Endothelial cell of umbilical vein (primary cell): ENCODE measurements around the gene SLC6A20. TPM values are rescaled to one million over a fixed set of nuclear protein-coding genes. Genes with fewer than 3 reads are reported as not detected.

ENCODE experiments used
- BruUV-seq: library from RNA; stranded (reverse); fragments of 400-500 nt; replicated peaks from 2 replicates; lab custom pipeline; 2021; lab: Mats Ljungman, UMichigan
- CTCF ChIA-PET: fragments of 300-600, 350-600 bp; sonication (Branson Sonifier 250); formaldehyde crosslinking; loops from one replicate; lab custom pipeline; 2021; ENCODE audit warnings: antibody characterized with exemption, inconsistent platforms; lab: Charles Lee
- POLR2A ChIA-PET: fragments of 300-600, 350-600 bp; sonication (Branson Sonifier 250); formaldehyde crosslinking; loops from one replicate; lab custom pipeline; 2021; ENCODE audit warnings: antibody characterized with exemption, inconsistent platforms; lab: Charles Lee
- DNase-seq: peaks from one replicate; pipeline ENCODE4 v3.0.0-alpha.2; 2011; ENCODE audit warnings: low read depth, low spot score
- FAIRE-seq: peaks from 2 replicates; lab custom pipeline; 2011; peaks lifted over from hg19 to GRCh38; lab: Jason Lieb, UNC
- H2AFZ ChIP-seq: 2 replicates; pipeline ENCODE4 v1.6.0; 2012; ENCODE audit warnings: low read depth, low read length, control low read depth, inconsistent platforms
- H3K27ac ChIP-seq: 2 replicates; pipeline ENCODE4 v1.5.1; 2011; ENCODE audit warnings: low read depth, mild to moderate bottlenecking, control low read depth, low read length, moderate library complexity; ENCODE audit not compliant: insufficient read depth
- H3K27me3 ChIP-seq, 2 experiments: 2 replicates each; pipeline versions ENCODE4 v1.6.0 to v1.6.1; 2011; ENCODE audit warnings: low read length in 2 of 2, mixed read lengths in 1 of 2; ENCODE audit not compliant: control insufficient read depth in 2 of 2, insufficient read depth in 2 of 2
- H3K36me3 ChIP-seq, 2 experiments: 2 replicates in 1 of 2; 3 replicates in 1 of 2; pipeline ENCODE4 v1.5.1; 2011; ENCODE audit warnings: low read length in 2 of 2, mild to moderate bottlenecking in 1 of 2, moderate library complexity in 1 of 2; ENCODE audit not compliant: control insufficient read depth in 2 of 2, insufficient read depth in 2 of 2; ENCODE audit errors: extremely low read depth in 1 of 2
- H3K4me1 ChIP-seq: 3 replicates; pipeline ENCODE4 v1.5.1; 2011; ENCODE audit warnings: mild to moderate bottlenecking, low read length; ENCODE audit not compliant: control insufficient read depth, insufficient read depth; ENCODE audit errors: extremely low read depth
- H3K4me2 ChIP-seq: 2 replicates; pipeline ENCODE4 v1.6.1; 2011; ENCODE audit warnings: low read length, control low read depth, mixed read lengths; ENCODE audit not compliant: insufficient read depth
- H3K4me3 ChIP-seq, 3 experiments: fragments of 200-600 bp in 1 of 3; sonication (generic), shearing (Covaris generic) in 1 of 3; replicated peaks in 1 of 3; 2 replicates each; pipeline ENCODE4 v1.5.1; 2011 to 2016; ENCODE audit warnings: control low read depth in 3 of 3, low read length in 3 of 3, mild to moderate bottlenecking in 2 of 3, inconsistent platforms in 1 of 3, low read depth in 1 of 3, moderate library complexity in 1 of 3; ENCODE audit not compliant: insufficient read depth in 1 of 3
- H3K79me2 ChIP-seq: 2 replicates; pipeline ENCODE4 v1.6.0; 2012; ENCODE audit warnings: low read length, inconsistent platforms; ENCODE audit not compliant: control insufficient read depth, insufficient read depth
- H3K9ac ChIP-seq: replicated peaks from 2 replicates; pipeline ENCODE3; 2011; ENCODE audit warnings: low read length, control low read depth; ENCODE audit not compliant: insufficient read depth; ENCODE audit errors: extremely low read depth
- H3K9me1 ChIP-seq: replicated peaks from 3 replicates; pipeline ENCODE4 v1.6.0; 2011; ENCODE audit warnings: mild to moderate bottlenecking, low read length; ENCODE audit not compliant: control insufficient read depth, insufficient read depth; ENCODE audit errors: extremely low read depth
- H3K9me3 ChIP-seq: replicated peaks from 2 replicates; pipeline ENCODE4 v1.5.1; 2012; ENCODE audit warnings: low read length, inconsistent platforms; ENCODE audit not compliant: control insufficient read depth, insufficient read depth
- H4K20me1 ChIP-seq: replicated peaks from 2 replicates; pipeline ENCODE3; 2011; ENCODE audit warnings: mild to moderate bottlenecking, low read length; ENCODE audit not compliant: control insufficient read depth, insufficient read depth; ENCODE audit errors: extremely low read depth
- CTCF ChIP-seq, 2 donors: IDR thresholded peaks; 1 replicate in 1 of 2; 2 replicates in 1 of 2; pipeline ENCODE4 v1.5.1; 2011; ENCODE audit warnings: low read length in 2 of 2, mild to moderate bottlenecking in 2 of 2, moderate library complexity in 2 of 2, control low read depth in 1 of 2, inconsistent platforms in 1 of 2, low read depth in 1 of 2; ENCODE audit not compliant: insufficient read depth in 1 of 2; ENCODE audit errors: extremely low read depth in 1 of 2
- EZH2 ChIP-seq: IDR thresholded peaks from 2 replicates; pipeline ENCODE4 v1.6.1; 2012; ENCODE audit warnings: borderline replicate concordance, low read depth, mild to moderate bottlenecking, moderate library complexity, low read length, inconsistent platforms; ENCODE audit not compliant: severe bottlenecking
- FOS ChIP-seq: IDR thresholded peaks from 2 replicates; pipeline ENCODE4 v1.6.1; 2011; ENCODE audit warnings: mild to moderate bottlenecking, low read length, moderate library complexity, borderline replicate concordance; ENCODE audit not compliant: insufficient read depth
- GATA2 ChIP-seq: IDR thresholded peaks from 2 replicates; pipeline ENCODE4 v1.7.0; 2011; ENCODE audit warnings: low read depth, mild to moderate bottlenecking, moderate library complexity, mixed read lengths, low read length; ENCODE audit not compliant: insufficient read length, insufficient read depth
- JUN ChIP-seq: IDR thresholded peaks from 2 replicates; pipeline ENCODE4 v1.6.1; 2011; ENCODE audit warnings: borderline replicate concordance, low read depth; ENCODE audit not compliant: insufficient read length, insufficient read depth
- MAX ChIP-seq: IDR thresholded peaks from 2 replicates; pipeline ENCODE4 v1.6.1; 2011; ENCODE audit not compliant: insufficient read depth, insufficient read length
- MYC ChIP-seq: IDR thresholded peaks from one replicate; pipeline ENCODE4 v1.6.1; 2011; ENCODE audit warnings: mild to moderate bottlenecking, low read depth, low read length
- POLR2A ChIP-seq: IDR thresholded peaks from 2 replicates; pipeline ENCODE4 v1.6.1; 2012; ENCODE audit warnings: low read depth, mild to moderate bottlenecking, control low read depth, low read length
- POLR2AphosphoS5 ChIP-seq: IDR thresholded peaks from 2 replicates; pipeline ENCODE4 v1.6.1; 2012; ENCODE audit warnings: low read depth, mild to moderate bottlenecking, control low read depth, low read length, moderate library complexity; ENCODE audit not compliant: insufficient read depth
- dilution Hi-C: fragments of 300-500 bp; cut with MboI; formaldehyde crosslinking; loops from one replicate; pipeline ENCODE4 v1.15.0; 2019; ENCODE audit warnings: low sequenced_read_pairs; ENCODE audit not compliant: extremely low pct_ligation_motif_present
- intact Hi-C: fragments of 100-400 bp; cut with micrococcal nuclease; formaldehyde crosslinking; loops from one replicate; pipeline ENCODE4 v1.10.0; 2022
- polyA plus RNA-seq, 4 experiments: library from polyadenylated mRNA; depleted of rRNA in 3 of 4; stranded (reverse) in 3 of 4; unstranded in 1 of 4; fragments of >200 nt; gene quantifications; 2 replicates each; pipeline versions ENCODE4 v1.2.1 to v1.2.3, GENCODE V29; 2011 to 2012; ENCODE audit warnings: missing spikeins in 1 of 4
- total RNA-seq: library from RNA; stranded (reverse); gene quantifications from 2 replicates; pipeline ENCODE4 v1.2.3, GENCODE V29; 2021

SLC6A20 gene
- total and polyA plus RNA-seq, 2 donors (not counting 3 experiments of a cell fraction or from before 2014, with no cell fraction given), result not detected

GRCh38 chr3:45800611-45801010, 4.3 kb upstream of the SLC6A20 start:
- BruUV-seq, result no TSS peak
- CTCF ChIA-PET, result no interaction called here
- Histone ChIP-seq H3K79me2 (no peaks in the 10 kb centered on the region), H3K4me2 (no peak overlapping the region), H3K36me3 (no peaks in the 10 kb centered on the region), H3K9ac (no peak overlapping the region), H3K27me3 (peaks cover 34 to 35% of the 10 kb centered on the region in 2 experiments), H3K4me1 (peaks cover 8% of the 10 kb centered on the region), H3K4me3 (no peak overlapping the region), H3K27ac (no peak overlapping the region), H2AFZ (no peak overlapping the region), H3K9me1 (no peaks in the 10 kb centered on the region), H4K20me1 (no peaks in the 10 kb centered on the region), H3K9me3 (no peaks in the 10 kb centered on the region)
- no peak for TF ChIP-seq FOS
- no peak for TF ChIP-seq POLR2A
- no peak for TF ChIP-seq MYC
- TF ChIP-seq EZH2, result no peak
- TF ChIP-seq POLR2AphosphoS5, result no peak
- no peak for TF ChIP-seq GATA2
- no peak for TF ChIP-seq CTCF (IDR thresholded peaks at IDR 0.05; ENCODE audit: extremely low read depth in 1 of 2, insufficient read depth in 1 of 2, low read depth in 1 of 2, low read length in 2 of 2)
- no peak for TF ChIP-seq JUN
- TF ChIP-seq MAX, result no peak
- POLR2A ChIA-PET, result no interaction called here
- intact Hi-C loops, result no loop called here
- dilution Hi-C loops, result no loop called here
- no peak for FAIRE-seq
- DNase-seq, result no peak
